HepG2 (cell line): Measurements from ENCODE around the gene GPATCH2. TPM values are rescaled to one million over a fixed set of nuclear protein-coding genes. Genes with fewer than 3 reads are reported as not detected.
A peak's percentile ranks its signal among the peaks of the same experiment; 100 is the strongest.

Experiments used
- ARNT2 ChIP-seq: sonication (generic); formaldehyde crosslinking; IDR thresholded peaks from 2 replicates; pipeline ENCODE4 v1.8.0; 2022; ENCODE audit warnings: mild to moderate bottlenecking, low read depth, missing genetic modification reagents, moderate library complexity
- BCL3 ChIP-seq: sonication (generic); formaldehyde crosslinking; IDR thresholded peaks from 2 replicates; pipeline ENCODE4 v1.5.1; 2020; ENCODE audit warnings: mild to moderate bottlenecking, missing genetic modification reagents, moderate library complexity
- BRF2 ChIP-seq: sonication (generic); formaldehyde crosslinking; IDR thresholded peaks from 2 replicates; pipeline ENCODE4 v1.8.1; 2022; ENCODE audit warnings: mild to moderate bottlenecking, missing genetic modification reagents
- CTCF ChIP-seq: sonication (generic); formaldehyde crosslinking; IDR thresholded peaks from 2 replicates; pipeline ENCODE4 v1.5.0; 2020; ENCODE audit warnings: mild to moderate bottlenecking, missing genetic modification reagents, moderate library complexity
- ELF1 ChIP-seq: sonication (generic); formaldehyde crosslinking; IDR thresholded peaks from 2 replicates; pipeline ENCODE4 v1.4.0; 2020; ENCODE audit warnings: missing genetic modification reagents
- GATAD1 ChIP-seq: IDR thresholded peaks from 2 replicates; pipeline ENCODE4 v1.6.1; 2016; ENCODE audit warnings: missing genetic modification reagents, missing compliant biosample characterization
- HDAC1 ChIP-seq: sonication (generic); formaldehyde crosslinking; IDR thresholded peaks from 2 replicates; pipeline ENCODE4 v1.5.1; 2020; ENCODE audit warnings: mild to moderate bottlenecking, missing genetic modification reagents
- MIER2 ChIP-seq: IDR thresholded peaks from 2 replicates; pipeline ENCODE4 v1.6.1; 2016; ENCODE audit warnings: missing biosample characterization, missing genetic modification reagents
- NFKB2 ChIP-seq: sonication (generic); formaldehyde crosslinking; IDR thresholded peaks from 2 replicates; pipeline ENCODE4 v1.4.0; 2020; ENCODE audit warnings: missing genetic modification reagents, borderline replicate concordance
- PHF8 ChIP-seq: sonication (generic); formaldehyde crosslinking; IDR thresholded peaks from 2 replicates; pipeline ENCODE4 v1.5.0; 2020; ENCODE audit warnings: missing genetic modification reagents
- REPIN1 ChIP-seq: sonication (generic); formaldehyde crosslinking; IDR thresholded peaks from 2 replicates; pipeline ENCODE4 v1.8.0; 2022; ENCODE audit warnings: missing genetic modification reagents, low read depth, mild to moderate bottlenecking, borderline replicate concordance
- SIN3A ChIP-seq: IDR thresholded peaks from 2 replicates; pipeline ENCODE4 v1.6.1; 2011; ENCODE audit warnings: low read depth, mild to moderate bottlenecking, control low read depth, low read length, borderline replicate concordance
- SIN3B ChIP-seq: fragments of 150-350 bp; IDR thresholded peaks from 2 replicates; pipeline ENCODE4 v1.6.1; 2014; ENCODE audit warnings: low read length
- ZNF225 ChIP-seq: sonication (generic); formaldehyde crosslinking; IDR thresholded peaks from 2 replicates; pipeline ENCODE4 v1.4.0; 2020; ENCODE audit warnings: mild to moderate bottlenecking, missing genetic modification reagents
- ZNF354B ChIP-seq: sonication (generic); formaldehyde crosslinking; IDR thresholded peaks from 2 replicates; pipeline ENCODE4 v1.8.0; 2022; ENCODE audit warnings: mild to moderate bottlenecking, missing genetic modification reagents
- ZNF687 ChIP-seq: sonication (generic); formaldehyde crosslinking; IDR thresholded peaks from 2 replicates; pipeline ENCODE4 v1.5.1; 2020; ENCODE audit warnings: mild to moderate bottlenecking, missing genetic modification reagents, moderate library complexity
- ZNF75D ChIP-seq: sonication (generic); formaldehyde crosslinking; IDR thresholded peaks from 2 replicates; pipeline ENCODE4 v1.8.1; 2023; ENCODE audit warnings: missing genetic modification reagents, mild to moderate bottlenecking, borderline replicate concordance
- polyA plus RNA-seq, 8 experiments: library from polyadenylated mRNA; depleted of rRNA in 3 of 8; stranded (reverse) in 7 of 8; unstranded in 1 of 8; fragments of >200 nt; fragmentation: Illumina TruSeq in 4 of 8; extraction: Trizol in 4 of 8; gene quantifications; 2 replicates each; pipeline versions ENCODE4 v1.2.1 to v1.2.3, GENCODE V29; 2011 to 2016; ENCODE audit warnings: low read depth in 4 of 8, missing spikeins in 1 of 8, mixed read lengths in 1 of 8; ENCODE audit not compliant: insufficient read depth in 1 of 8
- total RNA-seq, 5 experiments: library from RNA; depleted of rRNA; stranded (reverse); fragments of >200 nt; fragmentation: Illumina TruSeq; extraction: Trizol; gene quantifications; 2 replicates each; pipeline ENCODE4 v1.2.3, GENCODE V29; 2016; ENCODE audit warnings: low read depth in 1 of 5

Gene GPATCH2
- total and polyA plus RNA-seq, 2 of the 13 experiments (the other 11 are each of a cell fraction or from before 2014, with no cell fraction given), result 3.5 to 15.7 TPM

- TF ChIP-seq BCL3 (CRISPR knock-in tag), result 0 out of 2 replicates have a peak, but pooled peaks have one; percentile 25
- TF ChIP-seq GATAD1 (CRISPR knock-in tag), result peak; percentile 78
- TF ChIP-seq BRF2 (CRISPR knock-in tag), result 0 out of 2 replicates have a peak, but pooled peaks have one; percentile 56
- TF ChIP-seq ZNF75D (CRISPR knock-in tag), result no peak
- TF ChIP-seq NFKB2, result peak; percentile 92; the same call in 1 of the 2 replicates
- peak; percentile 98 for TF ChIP-seq PHF8 (CRISPR knock-in tag)
- 0 out of 2 replicates have a peak, but pooled peaks have one; percentile 25 for TF ChIP-seq ARNT2 (CRISPR knock-in tag)
- peak; percentile 72 for TF ChIP-seq ELF1 (CRISPR knock-in tag)
- TF ChIP-seq SIN3A, result peak; percentile 92
- no peak for TF ChIP-seq ZNF354B (CRISPR knock-in tag)
- peak; percentile 20; the same call in 1 of the 2 replicates for TF ChIP-seq CTCF (CRISPR knock-in tag)
- TF ChIP-seq MIER2, result 0 out of 2 replicates have a peak, but pooled peaks have one; percentile 13
- TF ChIP-seq HDAC1, result peak; percentile 74
- TF ChIP-seq REPIN1 (CRISPR knock-in tag), result 0 out of 2 replicates have a peak, but pooled peaks have one; percentile 28
- 0 out of 2 replicates have a peak, but pooled peaks have one; percentile 21 for TF ChIP-seq SIN3B
- TF ChIP-seq ZNF225, result 0 out of 2 replicates have a peak, but pooled peaks have one; percentile 68
- TF ChIP-seq ZNF687 (CRISPR knock-in tag), result peak; percentile 87
These were observed at the start of gene GPATCH2, which contains the start of gene SPATA17 (continued) for GRCh38 chr1:217630711-217631591.
